Kasumi-1 (cell line): ENCODE data around the gene PKP3.
"Not testable (repeated sequence)": the region's sequence is repeated elsewhere in the genome, so short reads cannot be mapped to it uniquely, and the experiment has no call there.

ENCODE experiments used
- DNase-seq, 2 experiments: peaks; one replicate each; lab custom pipeline; 2025; lab: John Stamatoyannopoulos, UW

Gene PKP3

DNA sequence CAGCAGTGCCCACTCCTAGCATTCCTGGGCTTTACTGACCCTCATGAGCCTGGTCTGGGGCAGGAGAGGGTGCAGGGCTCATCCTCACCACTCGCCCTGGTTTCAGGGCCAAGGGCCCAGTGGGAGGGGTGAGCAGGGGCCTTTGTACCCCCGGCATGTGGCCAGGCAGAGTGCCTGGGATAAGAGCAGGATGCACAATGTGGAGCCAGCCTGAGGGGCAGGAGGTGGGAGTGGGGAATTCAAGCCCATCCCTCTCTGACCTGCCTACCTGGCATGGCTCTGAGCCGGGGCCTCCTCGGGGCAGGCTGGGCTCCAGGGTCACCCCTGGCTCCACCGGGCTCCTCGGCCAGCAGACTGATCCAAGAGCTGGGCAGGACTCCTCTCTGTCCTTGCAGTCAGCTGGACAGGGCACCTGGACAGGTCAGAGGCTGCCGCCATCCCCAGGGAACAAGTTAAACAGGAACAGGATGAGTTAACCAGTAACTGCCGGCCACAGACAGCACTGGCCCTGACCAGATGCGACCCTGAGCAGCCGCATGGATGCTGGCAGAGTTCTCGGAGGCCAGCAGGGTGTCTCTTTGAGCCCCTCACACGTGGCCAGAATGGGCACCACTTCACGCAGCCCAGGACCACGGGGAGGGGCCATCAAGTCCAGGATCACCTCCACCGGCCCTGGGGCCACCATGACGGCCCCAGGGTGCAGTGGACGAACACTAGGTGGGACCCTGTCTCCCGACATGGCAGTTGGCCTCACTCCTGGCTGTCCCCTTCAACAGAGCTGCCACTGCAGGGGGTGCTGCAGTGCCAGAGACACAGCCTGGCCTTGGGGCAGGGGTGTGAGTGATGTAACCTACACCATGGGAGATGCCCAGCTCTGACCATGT lies 15.8 kb downstream of the PKP3 start:
- no peak for DNase-seq

DNA sequence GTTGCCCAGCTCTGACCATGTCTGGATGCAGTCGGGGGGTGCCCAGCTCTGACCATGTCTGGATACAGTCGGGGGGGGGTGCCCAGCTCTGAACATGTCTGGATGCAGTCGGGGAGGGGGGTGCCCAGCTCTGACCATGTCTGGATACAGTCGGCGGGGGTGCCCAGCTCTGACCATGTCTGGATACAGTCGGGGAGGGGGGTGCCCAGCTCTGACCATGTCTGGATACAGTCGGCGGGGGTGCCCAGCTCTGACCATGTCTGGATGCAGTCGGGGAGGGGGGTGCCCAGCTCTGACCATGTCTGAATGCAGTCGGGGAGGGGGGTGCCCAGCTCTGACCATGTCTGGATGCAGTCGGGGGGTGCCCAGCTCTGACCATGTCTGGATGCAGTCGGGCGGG lies 16.7 kb downstream of the PKP3 start:
- not testable (repeated sequence) for DNase-seq

DNA sequence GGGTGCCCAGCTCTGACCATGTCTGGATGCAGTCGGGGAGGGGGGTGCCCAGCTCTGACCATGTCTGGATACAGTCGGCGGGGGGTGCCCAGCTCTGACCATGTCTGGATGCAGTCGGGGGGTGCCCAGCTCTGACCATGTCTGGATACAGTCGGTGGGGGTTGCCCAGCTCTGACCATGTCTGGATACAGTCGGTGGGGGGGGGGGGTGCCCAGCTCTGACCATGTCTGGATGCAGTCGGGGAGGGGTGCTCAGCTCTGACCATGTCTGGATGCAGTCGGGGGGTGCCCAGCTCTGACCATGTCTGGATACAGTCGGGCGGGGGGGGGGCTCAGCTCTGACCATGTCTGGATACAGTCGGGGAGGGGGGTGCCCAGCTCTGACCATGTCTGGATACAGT lies 17.5 kb downstream of the PKP3 start:
- not testable (repeated sequence) for DNase-seq

DNA sequence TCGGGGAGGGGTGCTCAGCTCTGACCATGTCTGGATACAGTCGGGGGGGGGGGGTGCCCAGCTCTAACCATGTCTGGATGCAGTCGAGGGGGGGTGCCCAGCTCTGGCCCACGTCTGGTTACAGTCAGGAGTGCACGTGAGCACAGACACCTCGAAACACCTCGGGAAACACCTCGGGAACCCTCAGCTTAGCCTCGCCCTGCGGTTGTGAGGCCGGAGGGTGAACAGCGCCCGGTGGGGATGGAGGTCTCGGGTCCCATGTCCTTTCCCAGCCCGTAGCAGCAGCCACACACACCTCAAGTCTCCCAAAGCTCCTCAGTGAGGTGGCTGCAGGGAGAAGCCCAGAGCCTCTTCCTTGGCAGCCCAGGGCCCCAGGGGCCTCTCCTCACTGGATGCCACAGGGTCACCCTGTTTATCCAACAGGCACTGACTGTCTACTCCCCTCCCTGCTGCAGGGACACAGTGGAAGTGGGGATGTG lies 18.7 kb downstream of the PKP3 start:
- no peak for DNase-seq

DNA sequence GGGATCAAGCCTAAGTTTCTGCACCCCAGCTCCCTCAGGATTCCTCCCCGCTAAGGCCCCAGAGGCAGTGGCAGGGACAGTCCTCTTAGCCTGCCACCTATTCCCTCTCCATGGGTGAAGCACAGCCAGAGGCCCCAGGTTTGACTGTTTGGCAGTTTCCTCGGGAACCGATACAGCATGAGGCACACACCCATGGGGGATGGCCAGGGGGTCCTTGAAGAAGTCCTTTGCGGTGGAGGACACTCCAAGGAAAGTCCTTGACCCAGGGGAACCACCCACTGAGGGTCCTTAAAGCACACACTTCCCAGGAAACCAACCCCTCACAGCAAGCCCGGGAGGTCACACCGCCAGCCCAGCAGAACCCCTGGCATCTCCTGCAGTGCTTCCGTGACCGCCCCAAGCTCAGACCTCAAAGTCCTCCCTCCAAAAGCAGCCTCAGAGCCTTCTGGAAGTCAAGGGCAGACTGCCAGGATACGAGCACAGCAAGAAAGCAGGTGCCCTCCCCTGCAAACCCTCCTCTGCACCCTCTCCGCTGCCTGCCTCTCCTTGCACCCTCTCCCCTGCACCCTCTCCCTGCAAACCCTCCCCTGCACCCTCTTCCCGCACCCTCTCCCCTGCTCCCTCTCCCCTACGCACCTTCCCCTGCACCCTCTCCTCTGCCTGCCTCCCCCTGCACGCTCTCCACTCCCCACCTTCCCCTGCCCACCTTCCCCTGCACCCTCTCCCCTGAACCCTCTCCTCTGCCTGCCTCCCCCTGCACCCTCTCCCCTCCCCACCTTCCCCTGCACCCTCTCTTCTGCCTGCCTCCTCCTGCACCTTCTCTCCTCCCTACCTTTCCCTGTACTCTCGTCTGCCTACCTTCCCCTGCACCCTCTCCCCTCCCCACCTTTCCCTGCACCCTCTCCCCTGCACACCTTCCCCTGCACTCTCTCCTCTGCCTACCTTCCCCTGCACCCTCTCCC lies 19.4 kb downstream of the PKP3 start:
- DNase-seq, result peak; percentile 78 to 80

DNA sequence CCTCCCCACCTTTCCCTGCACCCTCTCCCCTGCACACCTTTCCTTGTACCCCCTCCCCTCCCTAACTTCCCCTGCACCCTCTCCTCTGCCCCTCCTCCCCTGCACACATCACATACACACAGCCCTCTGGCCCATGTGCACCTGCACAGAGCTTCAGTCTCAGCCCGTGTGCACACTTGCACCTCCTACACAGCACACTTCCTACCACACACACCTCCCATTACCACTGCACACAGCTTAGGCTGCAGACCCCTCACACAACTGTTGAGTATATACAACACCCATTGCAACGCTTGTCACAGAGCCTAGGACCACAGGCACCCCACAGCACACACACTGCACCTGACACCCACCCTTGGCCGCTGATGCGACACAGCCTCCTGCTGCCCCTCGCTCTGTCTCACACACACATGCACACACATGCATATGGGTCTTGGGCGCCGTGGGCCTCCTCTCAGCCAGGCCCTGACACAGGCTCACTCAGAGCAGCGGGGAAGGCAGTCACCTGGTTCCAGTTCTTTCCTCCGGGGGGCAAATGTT lies 20.4 kb downstream of the PKP3 start:
- DNase-seq, result peak; percentile 50 to 61

DNA sequence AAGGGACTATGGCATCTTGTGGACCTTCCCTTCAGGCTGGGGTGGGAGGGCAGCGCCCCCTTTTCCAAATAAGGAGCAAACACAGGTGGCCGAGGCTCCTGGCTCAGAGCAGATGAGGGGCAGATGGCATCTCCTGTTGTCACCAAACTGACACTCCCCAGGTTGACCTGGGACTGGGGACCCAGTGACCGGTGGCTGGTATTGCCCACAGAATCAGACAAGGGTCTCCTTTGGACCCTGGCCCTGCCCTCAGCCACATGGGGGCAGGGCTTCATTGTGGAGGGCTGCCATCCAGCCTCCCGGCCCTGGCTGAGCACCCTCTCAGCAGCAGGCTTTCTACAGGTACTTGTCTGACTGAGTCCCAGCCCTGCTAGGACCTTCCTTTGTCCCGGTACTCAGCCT lies 21.6 kb downstream of the PKP3 start:
- DNase-seq, result peak in 1 of 2 experiments; percentile 33

DNA sequence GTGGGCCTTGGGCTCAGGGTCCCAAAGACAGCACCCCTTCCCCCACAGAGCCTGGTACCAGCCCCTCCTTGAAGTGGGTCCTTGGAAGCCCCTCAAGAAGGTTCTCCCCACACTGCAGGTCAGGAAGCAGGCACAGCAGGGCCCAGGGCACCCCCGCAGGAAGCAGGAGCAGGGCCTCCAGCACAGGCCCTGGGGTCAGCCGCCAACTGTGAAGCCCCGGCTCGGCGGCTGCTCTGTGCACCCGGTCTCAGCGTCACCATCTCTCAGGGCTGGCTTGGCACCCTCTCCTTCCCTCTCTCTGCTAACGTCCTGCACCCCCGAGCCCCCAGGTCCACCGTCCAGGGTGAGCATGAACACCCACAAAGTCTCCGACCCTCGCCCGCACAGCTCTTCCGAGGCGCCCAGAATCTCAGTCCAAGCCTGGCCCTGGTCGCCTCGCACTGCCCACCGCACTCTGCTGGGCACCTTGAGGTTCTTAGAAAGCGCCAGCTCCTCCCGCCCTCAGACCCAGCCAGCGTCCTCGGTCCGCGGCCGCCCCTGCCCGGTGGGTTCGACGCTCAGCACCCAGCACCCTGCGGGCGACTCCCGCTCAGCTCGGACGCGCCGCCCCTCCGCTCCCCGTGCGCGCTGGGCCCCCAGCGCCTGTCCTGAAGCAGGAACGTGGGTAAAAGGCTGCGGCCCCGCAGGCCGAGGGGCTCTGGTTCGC lies 22.2 kb downstream of the PKP3 start:
- DNase-seq, result no peak

DNA sequence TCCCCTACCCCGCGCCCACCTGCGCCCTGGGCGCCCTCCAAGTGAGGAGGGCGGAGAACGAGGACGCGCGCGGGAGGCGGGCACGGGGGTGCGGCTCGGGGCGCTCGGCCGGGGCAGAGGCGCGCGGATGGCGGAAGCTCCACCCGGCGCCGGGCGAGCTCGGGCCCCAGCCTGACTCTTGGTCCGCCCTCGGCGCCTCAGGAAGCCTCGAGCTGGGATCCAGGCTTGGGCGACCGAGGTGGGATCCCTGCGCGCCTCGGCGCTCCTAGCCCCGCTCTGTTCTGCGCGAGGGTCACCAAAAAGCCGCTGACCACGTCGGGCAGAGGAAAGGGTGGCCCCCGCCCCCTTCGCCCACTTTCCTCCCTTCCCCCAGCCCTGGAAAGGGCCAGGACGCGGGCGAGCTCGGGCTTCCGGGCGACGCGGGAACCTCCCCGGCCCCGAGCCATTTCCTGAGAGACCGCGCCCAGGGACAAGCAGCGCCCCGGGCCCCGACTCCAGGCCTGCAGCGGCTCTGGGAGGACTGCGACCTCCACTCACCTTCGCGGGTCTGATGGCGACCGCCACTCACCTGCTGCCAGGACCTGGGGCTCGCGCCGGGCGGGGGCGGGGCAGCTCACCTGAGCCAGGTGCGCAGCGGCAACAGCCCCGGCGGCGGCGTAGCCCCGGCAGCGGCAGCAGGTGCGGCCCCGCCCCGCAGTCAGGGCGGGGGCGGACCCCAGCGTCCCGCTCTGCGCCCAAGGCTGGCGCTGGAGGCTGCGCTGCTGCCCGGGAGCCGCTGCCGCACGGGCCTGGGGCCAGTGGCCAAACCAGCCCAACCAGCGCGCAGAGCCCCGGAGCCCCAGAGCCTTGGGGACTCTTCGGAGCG lies 23.0 kb downstream of the PKP3 start:
- DNase-seq, result peak; percentile 38 to 47

DNA sequence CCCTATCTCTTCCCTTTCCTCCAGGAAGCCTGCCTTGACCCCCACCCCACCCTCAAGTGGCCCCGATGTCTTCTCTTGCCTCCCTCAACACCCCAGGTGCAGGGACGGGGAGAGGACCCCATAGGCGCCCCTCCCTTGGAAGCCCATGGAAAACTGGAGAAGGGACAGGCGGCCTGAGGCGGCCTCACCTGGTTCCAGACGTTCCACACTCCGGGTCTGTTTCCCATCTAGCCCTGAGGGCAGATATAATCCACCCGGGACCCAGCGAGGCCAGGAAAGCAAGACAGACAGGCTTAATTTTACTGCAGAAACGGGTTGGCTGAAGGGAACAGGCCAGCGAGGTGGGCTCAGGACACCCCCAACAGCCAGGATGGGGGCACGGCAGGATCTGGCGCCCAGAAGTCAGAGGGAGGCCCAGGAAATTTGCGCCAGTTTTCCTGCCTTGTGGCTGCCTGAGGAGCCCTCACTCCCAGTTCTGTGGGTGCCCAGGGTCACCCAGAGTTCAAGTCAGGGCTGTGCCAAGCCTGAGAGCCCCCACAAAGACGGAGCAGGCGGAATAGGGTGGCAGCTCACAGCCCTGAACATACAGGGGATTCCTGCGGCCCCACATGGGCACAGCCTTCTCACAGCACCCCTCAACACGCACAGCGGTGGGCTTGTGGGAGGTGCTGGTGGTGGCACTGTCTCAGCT lies 23.8 kb downstream of the PKP3 start:
- DNase-seq, result no peak

DNA sequence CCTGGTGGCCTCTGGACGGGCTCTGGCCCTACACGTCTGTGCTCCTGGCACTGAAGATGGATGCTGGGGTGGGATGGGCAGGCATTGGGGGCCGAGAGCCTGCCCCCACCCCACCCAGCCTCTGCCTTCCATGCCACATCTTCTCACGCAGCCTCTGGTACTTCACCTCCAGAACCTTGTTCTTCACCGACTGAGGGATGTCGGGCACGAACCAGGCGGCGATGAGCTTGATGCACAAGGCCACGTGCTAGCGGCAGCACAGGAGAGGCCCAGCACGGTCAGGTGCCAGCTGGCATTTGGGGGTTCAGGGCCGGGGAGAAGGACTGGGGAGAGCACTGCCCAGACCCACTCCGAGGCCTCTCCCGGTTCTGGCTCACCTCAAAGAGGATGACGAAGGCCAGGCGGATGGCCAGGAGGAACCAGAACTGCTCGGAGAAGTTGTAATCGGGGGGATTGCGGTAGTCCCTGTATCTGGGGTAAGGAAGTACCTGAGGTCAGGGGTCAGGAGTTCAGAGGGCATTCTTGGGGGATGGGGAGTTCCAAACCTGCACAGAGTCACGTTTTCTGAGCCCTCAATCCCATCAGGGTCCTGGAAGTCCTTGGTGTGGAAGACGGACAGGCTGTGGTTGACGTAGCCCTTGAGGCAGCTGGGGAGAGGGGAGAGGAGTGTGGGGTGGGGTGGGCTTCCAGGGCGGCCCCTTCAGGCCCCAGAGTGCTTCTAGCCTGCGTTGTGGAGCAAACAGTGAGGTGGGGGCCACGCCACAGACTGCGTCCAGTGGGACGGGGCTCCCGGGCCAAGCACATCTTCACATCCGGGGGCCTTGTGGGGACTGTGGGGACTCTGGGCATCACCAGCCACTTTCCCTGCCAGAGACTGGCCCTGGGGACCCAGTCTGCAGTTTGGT lies 24.6 kb downstream of the PKP3 start:
- DNase-seq, result no peak

DNA sequence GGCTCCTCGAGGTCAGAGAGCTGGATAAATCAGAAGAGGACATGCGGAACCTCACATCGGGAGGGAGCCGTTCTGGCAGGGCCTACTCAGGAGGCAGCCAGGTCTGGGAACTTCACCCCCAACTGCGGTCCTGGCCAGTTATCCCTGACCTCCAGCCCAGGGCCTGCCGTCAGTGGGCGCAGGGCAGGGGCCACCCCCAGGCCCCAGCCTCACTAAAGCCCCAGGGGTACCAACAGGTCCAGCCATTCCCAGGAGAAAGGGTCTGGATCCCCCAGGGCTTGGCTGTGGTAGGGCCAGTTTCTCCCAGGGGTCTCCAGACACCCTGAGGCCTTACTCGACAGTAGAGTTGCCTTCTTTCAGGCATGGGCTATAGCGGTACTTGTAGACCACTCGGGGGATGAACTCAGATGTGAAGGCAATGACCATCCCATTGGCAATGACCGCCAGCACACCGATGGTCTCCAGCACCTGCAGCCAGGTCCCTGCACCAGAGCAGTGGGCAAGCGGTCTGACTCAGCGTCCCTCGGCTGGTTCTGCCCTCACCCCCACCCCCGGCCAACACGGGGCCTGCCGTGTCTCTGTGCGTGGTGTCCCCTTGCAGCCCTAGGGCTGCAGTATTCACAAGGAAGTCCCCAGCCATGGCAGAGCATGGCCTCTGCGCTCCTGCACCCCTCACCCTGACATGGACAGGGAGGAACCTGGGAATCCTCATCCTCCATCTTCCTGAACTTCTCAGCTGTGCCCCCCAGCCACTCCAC lies 25.4 kb downstream of the PKP3 start:
- no peak for DNase-seq

DNA sequence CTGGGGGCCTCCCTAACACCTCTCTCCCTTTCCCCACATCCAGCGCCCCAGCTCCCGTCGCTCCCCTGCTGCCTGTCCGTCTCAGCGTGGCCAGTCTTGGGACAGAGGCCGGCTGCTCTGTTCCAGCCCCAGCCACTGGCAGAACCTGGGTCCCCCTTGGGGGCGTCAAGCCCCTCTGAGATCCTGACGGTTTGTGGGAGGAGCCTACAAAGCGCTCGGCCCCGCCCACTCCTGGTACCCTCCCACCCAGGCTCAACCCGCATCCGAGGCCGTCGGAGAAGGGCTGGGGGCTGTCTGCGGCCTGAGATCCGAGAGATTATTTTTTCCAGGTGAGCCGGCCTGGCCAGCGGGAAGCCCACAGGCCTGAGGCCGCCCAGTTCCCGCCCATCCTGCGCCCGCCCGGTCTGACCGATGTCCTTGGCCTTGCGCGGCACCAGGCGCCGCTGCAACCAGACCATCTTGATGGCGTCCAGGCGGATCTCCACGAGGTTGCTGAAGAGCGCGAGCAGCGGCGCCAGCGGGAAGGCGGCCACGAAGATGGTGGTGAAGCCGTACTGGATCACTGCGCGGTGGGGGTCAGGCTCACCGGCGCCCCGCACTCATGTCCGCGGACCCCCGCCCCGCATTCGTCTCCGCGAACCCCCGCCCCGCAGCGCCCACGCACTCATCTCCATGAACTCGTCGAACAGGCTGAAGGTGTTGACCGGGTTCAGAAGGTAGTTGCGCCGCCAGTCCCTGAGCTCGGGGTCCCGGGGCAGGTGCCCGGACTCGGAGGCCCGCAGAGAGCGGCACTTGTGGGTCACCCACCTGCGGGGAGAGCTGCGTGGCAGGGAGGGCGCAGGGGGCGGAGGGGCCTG lies 26.3 kb downstream of the PKP3 start:
- no peak for DNase-seq

DNA sequence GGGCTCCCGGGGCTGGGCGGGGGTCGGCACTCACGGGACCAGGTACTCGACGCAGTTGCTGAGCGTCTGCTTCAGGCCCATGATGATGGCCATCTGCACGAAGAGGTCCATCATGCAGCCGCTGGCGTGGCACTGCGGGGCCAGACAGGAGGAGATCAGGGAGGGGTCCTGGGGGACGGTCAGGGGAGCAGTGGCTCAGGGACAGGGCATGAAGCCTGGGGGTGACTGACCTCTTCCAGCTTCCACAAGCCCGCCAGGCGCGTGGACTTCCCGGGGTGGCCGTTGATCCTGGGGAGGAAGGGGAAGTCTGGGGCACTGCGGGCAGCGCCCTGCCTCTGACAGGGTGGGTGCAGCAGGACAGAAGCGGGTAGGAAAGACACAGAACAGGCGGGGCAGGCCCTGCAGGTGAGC lies 26.9 kb downstream of the PKP3 start:
- no peak for DNase-seq

DNA sequence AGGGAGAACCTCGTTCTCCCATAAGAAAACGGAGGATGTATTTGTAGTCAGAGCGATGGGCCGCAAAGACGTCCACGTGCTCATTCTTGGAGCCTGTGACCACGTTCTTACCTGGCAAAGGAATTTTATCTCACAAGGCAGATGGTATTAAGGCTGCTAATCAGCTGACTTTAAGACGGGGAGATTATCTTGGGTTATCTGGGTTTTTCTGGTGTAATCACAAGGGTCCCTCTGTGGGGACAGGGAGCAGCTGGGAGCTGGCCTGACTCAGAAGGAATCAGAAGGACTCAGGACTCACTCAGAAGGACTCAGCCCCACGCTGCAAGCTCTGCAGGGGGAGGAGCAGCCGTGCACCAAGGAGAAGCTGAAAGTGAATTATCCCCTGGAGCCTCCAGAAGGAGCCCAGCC lies 28.2 kb downstream of the PKP3 start:
- no peak for DNase-seq

DNA sequence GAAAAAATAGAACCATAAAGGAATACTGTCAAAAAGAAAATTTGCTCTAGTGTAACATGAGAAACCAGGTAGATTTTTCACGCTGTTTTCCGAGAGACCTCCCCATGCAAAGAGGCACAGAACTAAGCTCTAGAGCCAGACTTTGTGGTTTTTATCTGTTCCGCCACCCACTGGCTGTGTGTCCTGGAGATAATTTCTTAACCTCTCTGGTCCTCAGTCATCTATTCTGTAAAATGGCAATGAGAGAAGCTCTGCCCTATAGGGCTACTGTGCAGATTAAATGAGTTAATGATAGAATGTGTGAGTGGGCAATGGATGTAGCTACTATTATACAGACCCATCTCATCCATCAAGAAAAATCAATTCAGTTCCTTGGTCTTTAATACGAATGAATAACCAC lies 30.2 kb downstream of the PKP3 start:
- DNase-seq, result no peak

DNA sequence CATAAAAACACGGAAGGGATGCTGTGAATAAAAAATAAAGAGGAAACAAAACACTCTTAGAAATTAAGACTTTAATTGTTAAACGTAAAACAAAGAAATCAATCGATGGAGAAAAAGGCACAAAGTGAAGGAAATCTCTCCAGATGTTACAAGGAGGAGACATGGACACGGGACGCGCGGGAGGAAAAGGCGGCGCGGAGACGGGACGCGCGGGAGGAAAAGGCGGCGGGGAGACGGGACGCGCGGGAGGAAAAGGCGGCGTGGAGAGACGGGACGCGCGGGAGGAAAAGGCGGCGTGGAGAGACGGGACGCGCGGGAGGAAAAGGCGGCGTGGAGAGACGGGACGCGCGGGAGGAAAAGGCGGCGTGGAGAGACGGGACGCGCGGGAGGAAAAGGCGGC lies 30.8 kb downstream of the PKP3 start:
- DNase-seq, result not testable (repeated sequence)
